HG03175 (cell line): ENCODE measurements around the gene SAMD4B.

Experiments
- ATAC-seq: cut with Tn5 transposase; IDR thresholded peaks from one replicate; pipeline ENCODE4 v1.9.1; 2021; ENCODE audit warnings: mild to moderate bottlenecking, moderate library complexity; ENCODE audit not compliant: unreplicated experiment

Gene SAMD4B

DNA sequence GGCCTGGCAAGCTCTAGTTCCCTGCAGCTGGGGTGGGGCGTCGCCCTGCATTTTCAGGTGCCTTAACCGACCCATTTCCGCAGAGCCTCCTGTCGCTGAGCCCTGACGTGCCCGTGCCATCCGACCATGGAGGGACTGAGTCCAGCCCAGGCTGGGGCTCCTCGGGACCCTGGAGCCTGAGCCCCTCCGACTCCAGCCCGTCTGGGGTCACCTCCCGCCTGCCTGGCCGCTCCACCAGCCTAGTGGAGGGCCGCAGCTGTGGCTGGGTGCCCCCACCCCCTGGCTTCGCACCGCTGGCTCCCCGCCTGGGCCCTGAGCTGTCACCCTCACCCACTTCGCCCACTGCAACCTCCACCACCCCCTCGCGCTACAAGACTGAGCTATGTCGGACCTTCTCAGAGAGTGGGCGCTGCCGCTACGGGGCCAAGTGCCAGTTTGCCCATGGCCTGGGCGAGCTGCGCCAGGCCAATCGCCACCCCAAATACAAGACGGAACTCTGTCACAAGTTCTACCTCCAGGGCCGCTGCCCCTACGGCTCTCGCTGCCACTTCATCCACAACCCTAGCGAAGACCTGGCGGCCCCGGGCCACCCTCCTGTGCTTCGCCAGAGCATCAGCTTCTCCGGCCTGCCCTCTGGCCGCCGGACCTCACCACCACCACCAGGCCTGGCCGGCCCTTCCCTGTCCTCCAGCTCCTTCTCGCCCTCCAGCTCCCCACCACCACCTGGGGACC is 65.6 kb downstream of the SAMD4B start:
- no peak for ATAC-seq

- ATAC-seq, result no peak
These were observed 66.4 kb downstream of the SAMD4B start for GRCh38 chr19:39408392-39409207.

- ATAC-seq, result no peak
These were observed 67.2 kb downstream of the SAMD4B start for GRCh38 chr19:39409208-39410016.

DNA sequence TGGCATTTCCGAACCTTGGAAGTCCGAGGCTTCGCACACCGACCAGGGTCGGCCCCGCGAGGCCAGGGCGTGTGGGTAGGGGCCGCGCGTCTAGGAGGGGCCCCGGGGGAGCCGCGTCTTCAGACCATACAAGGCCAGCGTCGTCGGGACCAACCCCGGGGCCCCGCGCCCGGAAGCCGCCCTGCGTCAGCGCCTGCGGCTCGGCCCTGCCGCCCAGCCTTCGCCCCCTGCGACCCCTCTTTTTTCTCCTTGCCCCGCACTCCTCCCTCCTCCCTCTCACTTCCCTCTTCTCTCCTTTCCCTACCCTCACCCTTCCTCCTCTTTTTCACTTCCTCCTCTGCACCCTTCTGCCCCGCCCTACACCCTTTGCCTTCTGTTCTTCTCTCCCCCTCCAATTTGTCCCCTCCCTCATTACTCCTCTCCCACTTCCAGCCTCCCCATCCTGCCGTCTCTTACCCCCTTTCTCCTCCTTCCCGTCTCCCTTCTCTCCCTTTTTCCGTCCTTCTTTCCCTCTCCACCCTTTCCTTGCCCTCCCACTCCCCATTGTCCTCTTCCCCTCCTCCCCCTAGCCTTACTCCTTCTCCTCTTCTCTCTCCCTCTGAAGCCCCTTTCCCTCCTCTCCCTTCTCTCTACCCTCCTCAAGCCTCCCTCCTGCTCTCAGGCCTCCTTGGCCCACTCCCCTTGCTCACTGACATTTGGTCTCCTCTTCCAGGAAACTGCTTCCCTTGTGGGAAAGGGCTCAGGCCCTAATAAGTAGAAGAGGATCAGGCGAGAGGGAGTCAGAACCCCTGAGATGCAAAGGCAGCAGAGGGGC is 68.0 kb downstream of the SAMD4B start:
- no peak for ATAC-seq

DNA sequence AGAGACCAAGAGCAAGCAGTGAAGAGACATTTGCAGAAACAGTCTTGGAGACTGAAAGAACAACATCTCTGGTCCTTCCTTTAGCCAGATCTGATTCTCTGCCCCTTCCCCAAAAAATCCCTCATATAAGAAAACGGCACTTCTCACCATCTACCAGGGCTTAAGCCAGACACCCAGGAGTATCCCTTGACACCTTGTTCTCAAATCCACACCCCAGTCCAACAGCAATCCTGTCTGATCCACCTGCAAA is 68.5 kb downstream of the SAMD4B start:
- no peak for ATAC-seq

- ATAC-seq, result no peak
These were observed 69.0 kb downstream of the SAMD4B start for GRCh38 chr19:39411081-39411831.

- ATAC-seq, result peak; percentile 23
These were observed 69.5 kb downstream of the SAMD4B start for GRCh38 chr19:39411832-39412099.

GRCh38 chr19:39412100-39412866 is 70.1 kb downstream of the SAMD4B start, which contains the start of gene PLEKHG2:
Gene PLEKHG2, plus strand, starts transcription at chr19:39412669. Its CDS starts 1,418 bp downstream, at chr19:39414087.
- ATAC-seq, result peak; percentile 57

DNA sequence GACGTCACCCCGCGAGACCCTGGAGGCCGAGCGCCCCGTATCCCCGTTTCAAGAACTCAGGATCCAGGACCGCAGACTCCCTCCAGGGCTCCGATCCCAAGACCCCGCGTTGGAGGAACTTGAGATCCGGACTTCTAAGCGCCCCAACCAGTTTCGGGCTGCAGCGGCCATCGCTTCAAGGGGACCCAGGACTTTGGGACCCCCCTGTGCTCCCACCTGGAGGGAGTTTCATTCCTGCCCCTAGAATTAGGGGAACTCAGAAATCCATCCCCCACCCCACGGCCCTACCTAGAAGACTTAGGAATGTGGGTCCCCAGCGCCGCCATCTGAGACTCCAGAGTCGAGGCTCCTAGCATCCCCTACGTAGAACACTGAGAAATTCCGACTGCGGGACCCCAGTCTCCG is 70.6 kb downstream of the SAMD4B start:
- ATAC-seq, result no peak

DNA sequence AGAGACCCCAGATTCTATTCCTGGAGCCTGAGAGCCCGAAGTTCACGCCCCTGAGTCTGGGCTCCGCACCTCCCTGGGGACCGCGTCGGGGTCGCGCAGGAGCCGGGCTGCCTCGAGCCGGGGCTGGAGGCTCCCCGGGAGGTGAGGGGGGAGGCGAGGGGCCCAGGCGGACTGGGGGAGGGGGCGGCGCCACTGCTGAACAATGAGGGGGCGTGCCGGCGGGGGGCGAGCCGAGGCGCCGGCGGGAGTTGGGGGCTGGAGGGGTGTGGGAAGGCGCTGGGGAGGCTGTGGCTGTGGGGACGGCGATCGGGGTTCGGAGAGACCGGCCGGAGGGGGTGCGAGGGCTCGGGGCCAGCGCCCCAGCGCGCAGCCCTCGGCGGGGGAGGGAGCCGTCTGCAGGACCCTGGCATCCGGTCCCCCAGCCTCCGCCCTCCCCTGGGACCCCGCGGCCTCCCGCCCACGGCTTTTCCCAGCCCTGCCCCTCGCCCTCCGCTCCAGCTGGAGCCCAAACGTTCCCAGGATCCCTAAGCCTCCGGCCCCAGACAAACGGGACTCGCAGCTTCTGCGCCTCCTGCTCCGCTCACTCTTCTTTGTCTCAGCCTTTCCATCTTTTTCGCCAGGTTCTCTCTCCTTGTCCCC is 71.2 kb downstream of the SAMD4B start:
- no peak for ATAC-seq

GRCh38 chr19:39413911-39414608 is 71.8 kb downstream of the SAMD4B start:
- ATAC-seq, result no peak

GRCh38 chr19:39415111-39416046 is 73.2 kb downstream of the SAMD4B start:
- ATAC-seq, result no peak

GRCh38 chr19:39416152-39417120 is 74.2 kb downstream of the SAMD4B start:
- no peak for ATAC-seq

DNA sequence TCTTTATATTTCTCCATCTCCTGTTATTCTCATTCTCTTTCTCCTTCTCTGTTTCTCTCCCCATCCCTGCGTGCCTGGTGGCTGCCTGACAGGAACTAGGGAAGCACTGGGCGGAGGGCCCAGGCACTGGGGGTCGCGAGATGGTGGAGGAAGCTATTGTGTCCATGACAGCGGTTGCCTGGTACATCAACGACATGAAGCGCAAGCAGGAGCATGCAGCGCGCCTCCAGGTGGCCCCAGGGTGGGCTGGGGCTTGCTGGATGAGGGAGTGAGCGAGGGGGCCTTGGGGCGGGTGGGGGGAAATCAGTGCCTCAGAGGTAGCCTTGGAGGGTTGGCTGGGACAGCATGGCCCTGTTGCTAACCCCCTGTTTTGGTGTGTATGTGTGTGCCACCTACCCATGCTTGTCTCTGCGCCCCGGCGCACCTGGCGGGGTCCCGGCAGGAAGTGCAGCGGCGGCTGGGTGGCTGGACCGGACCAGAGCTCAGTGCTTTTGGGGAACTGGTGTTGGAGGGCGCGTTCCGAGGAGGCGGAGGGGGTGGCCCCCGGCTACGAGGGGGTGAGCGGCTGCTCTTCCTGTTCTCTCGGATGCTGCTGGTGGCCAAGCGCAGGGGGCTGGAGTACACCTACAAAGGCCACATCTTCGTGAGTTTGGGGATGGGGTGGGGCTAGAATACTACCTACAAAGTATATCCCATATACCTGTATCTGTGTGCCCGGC is 75.4 kb downstream of the SAMD4B start:
- no peak for ATAC-seq

DNA sequence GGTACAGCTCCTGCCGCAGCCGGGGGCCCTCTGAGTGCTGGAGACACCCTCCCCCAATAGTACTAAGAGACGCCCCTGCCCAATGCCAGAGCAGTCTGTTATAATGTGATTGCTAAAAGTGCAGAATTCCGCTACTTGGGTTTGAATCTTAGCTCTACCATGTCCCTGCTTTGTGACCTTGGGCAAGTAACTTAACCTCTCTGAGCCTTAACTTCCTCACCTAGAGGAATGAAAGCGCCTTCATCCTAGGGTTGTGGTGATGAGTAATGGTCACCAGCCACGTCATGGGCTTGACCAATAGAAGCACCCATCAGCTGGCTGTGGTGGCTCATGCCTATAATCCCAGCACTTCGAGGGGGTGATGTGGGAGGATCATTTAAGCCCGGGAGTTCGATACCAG is 76.8 kb downstream of the SAMD4B start:
- no peak for ATAC-seq

- no peak for ATAC-seq
These were observed 78.5 kb downstream of the SAMD4B start for GRCh38 chr19:39420769-39421168.
